ENCODE results near the gene GLYATL3. TPM values are rescaled to one million over a fixed set of nuclear protein-coding genes. Genes with fewer than 3 reads are reported as not detected.

The GLYATL3 gene
- total RNA-seq, 2 donors from 2014 or later: not detected

DNA sequence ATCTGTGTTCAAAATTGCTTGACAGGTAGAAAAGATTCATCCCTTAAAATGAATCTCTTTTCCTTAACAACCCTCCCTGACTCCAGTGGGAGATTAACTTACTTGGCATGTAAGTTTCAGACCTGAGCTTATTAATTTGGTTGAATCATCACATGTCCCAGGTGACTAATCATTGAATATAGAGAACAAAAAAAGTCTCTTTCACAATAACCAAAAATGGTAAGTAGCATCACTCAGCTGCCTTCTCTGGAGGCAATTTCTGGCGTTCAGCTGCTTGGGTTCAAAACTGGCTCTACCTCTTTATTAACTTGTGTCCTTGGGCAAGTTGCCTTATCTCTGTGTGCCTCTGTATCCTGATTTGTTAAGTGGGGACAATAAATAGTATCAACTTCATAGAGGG lies 53.7 kb downstream of the GLYATL3 start:
- H3K4me3 ChIP-seq: no peak overlapping the region
- H3K9me3 ChIP-seq: no peaks in the 10 kb centered on the region
- DNase-seq (ENCODE audit: low spot score) (no peak), ATAC-seq (ENCODE audit: insufficient number of reproducible peaks, low FRiP score, low read depth) (no peak)
- peaks cover 3 to 16% of the 10 kb centered on the region in 2 donors for H3K4me1 ChIP-seq (ENCODE audit: control insufficient read depth in 1 of 2, low read depth in 2 of 2)
- H3K27ac ChIP-seq: no peak overlapping the region
- no peaks in the 10 kb centered on the region for H3K36me3 ChIP-seq
- no peaks in the 10 kb centered on the region for H3K27me3 ChIP-seq (replicated peaks; ENCODE audit: insufficient read depth)
- TF ChIP-seq CTCF (IDR thresholded peaks at IDR 0.05): no peak

- DNase-seq (ENCODE audit: low spot score) (no peak), ATAC-seq (ENCODE audit: insufficient number of reproducible peaks, low FRiP score, low read depth) (no peak)
- Histone ChIP-seq H3K27ac (no peak overlapping the region), H3K4me1 (ENCODE audit: control insufficient read depth in 1 of 2, low read depth in 2 of 2) (peaks cover 3 to 6% of the 10 kb centered on the region in 2 donors), H3K27me3 (replicated peaks; ENCODE audit: insufficient read depth) (no peaks in the 10 kb centered on the region), H3K4me3 (no peak overlapping the region), H3K9me3 (no peaks in the 10 kb centered on the region), H3K36me3 (no peaks in the 10 kb centered on the region)
- no peak for TF ChIP-seq CTCF (IDR thresholded peaks at IDR 0.05)
Measured at GRCh38 chr6:49555951-49556350, 56.2 kb downstream of the GLYATL3 start.

DNA sequence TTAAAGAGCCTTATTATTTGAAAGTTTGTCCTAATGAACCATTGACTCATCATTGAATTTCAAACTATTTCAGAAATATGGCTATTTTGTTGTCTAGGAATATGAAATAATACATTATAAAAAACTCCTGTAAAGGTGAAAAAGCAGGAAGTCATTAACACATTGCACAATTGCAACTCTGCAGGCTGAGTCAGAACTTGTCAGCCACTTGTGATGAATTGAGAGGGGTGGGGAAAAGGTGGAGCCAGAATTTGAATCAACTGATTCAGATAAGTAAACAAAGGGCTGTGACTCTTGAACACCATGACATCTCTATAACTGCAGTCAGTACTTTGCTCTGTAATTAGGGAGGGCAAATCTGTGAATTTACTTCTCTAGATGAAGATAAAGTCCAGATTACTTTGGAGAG lies 56.7 kb downstream of the GLYATL3 start:
- Histone ChIP-seq H3K27ac (no peak overlapping the region), H3K9me3 (no peaks in the 10 kb centered on the region), H3K36me3 (no peaks in the 10 kb centered on the region), H3K27me3 (replicated peaks; ENCODE audit: insufficient read depth) (no peaks in the 10 kb centered on the region), H3K4me1 (ENCODE audit: control insufficient read depth in 1 of 2, low read depth in 2 of 2) (peaks cover under 1 to 3% of the 10 kb centered on the region in 2 donors), H3K4me3 (no peak overlapping the region)
- no peak for TF ChIP-seq CTCF (IDR thresholded peaks at IDR 0.05)
- no peak for DNase-seq (ENCODE audit: low spot score)
- no peak for ATAC-seq (ENCODE audit: insufficient number of reproducible peaks, low FRiP score, low read depth)

DNA sequence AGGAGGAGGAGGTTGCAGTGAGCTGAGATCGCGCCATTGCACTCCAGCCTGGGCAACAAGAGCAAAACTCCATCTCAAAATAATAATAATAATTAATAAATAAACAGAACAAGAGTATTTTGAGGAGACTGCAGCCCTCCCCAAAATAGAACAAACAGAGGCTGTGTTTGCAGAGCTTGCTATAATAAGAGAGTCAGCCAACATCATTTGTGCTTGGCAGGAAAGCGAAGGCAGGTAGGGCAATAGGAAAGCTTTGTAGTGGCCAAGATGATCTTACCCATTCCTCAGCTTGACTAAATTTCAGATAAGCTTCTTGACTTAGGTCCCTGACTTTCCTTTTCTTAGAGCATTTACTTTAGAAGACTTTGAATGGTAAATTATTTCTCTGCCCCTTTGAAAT lies 57.5 kb downstream of the GLYATL3 start:
- DNase-seq (ENCODE audit: low spot score) (no peak), ATAC-seq (ENCODE audit: insufficient number of reproducible peaks, low FRiP score, low read depth) (no peak)
- no peaks in the 10 kb centered on the region for H3K36me3 ChIP-seq
- no peaks in the 10 kb centered on the region for H3K4me1 ChIP-seq (ENCODE audit: control insufficient read depth in 1 of 2, low read depth in 2 of 2)
- H3K27me3 ChIP-seq (replicated peaks; ENCODE audit: insufficient read depth): no peaks in the 10 kb centered on the region
- H3K27ac ChIP-seq: no peak overlapping the region
- H3K4me3 ChIP-seq: no peak overlapping the region
- H3K9me3 ChIP-seq: no peaks in the 10 kb centered on the region
- no peak for TF ChIP-seq CTCF (IDR thresholded peaks at IDR 0.05)

GRCh38 chr6:49558238-49558637 lies 58.5 kb downstream of the GLYATL3 start:
- no peak for TF ChIP-seq CTCF (IDR thresholded peaks at IDR 0.05)
- H3K27ac ChIP-seq: no peak overlapping the region
- ATAC-seq (ENCODE audit: insufficient number of reproducible peaks, low FRiP score, low read depth): no peak
- no peaks in the 10 kb centered on the region for H3K27me3 ChIP-seq (replicated peaks; ENCODE audit: insufficient read depth)
- no peak for DNase-seq (ENCODE audit: low spot score)
- H3K36me3 ChIP-seq: no peaks in the 10 kb centered on the region
- no peaks in the 10 kb centered on the region for H3K4me1 ChIP-seq (ENCODE audit: control insufficient read depth in 1 of 2, low read depth in 2 of 2)
- H3K4me3 ChIP-seq: no peak overlapping the region
- no peaks in the 10 kb centered on the region for H3K9me3 ChIP-seq

All from thoracic aorta (tissue), 2 donors.